ENCODE results near the gene IL4. TPM values are rescaled to one million over a fixed set of nuclear protein-coding genes. Genes with fewer than 3 reads are reported as not detected.

Gene IL4
- not detected in 2 replicates for total RNA-seq

DNA sequence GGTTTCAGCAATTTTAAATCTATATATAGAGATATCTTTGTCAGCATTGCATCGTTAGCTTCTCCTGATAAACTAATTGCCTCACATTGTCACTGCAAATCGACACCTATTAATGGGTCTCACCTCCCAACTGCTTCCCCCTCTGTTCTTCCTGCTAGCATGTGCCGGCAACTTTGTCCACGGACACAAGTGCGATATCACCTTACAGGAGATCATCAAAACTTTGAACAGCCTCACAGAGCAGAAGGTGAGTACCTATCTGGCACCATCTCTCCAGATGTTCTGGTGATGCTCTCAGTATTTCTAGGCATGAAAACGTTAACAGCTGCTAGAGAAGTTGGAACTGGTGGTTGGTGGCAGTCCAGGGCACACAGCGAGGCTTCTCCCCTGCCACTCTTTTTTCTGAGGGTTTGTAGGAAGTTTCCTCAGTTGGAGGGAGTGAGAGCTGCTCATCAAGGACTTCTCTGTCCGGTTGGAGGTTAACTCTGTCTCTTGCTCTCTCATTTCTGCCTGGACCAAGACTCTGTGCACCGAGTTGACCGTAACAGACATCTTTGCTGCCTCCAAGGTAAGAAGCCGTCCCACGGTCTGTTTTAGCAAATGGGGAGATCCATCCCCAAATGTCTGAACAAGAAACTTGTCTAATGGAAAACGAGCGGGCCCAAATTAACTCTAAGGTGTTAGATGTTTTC lies at the start of gene IL4:
TSS of gene IL4 (plus strand) at position 51 of the 692 bp plus-strand sequence. CDS start at position 113, 62 bp downstream.

DNA sequence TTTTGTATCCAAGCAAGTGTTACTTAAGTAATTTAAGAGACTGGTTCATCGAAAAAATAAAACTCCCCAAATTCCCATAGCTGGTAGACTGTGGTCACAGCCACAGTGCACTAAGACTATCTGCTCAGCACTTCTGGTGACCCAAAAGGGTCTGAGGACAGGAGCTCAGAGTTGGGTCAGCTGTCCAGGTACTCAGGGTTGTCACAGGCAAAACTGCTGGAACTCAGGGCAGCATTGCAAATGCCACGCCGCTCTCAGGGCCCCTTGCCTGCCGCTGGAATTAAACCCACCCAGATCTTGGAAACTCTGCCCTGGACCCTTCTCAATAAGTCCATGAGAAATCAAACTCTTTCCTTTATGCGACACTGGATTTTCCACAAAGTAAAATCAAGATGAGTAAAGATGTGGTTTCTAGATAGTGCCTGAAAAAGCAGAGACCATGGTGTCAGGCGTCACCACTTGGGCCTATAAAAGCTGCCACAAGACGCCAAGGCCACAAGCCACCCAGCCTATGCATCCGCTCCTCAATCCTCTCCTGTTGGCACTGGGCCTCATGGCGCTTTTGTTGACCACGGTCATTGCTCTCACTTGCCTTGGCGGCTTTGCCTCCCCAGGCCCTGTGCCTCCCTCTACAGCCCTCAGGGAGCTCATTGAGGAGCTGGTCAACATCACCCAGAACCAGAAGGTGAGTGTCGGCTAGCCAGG lies 16.0 kb upstream of the IL4 start, which contains the start of gene IL13:
TSS of gene IL13 (plus strand) at position 498 of the 705 bp plus-strand sequence. CDS start at position 512, 14 bp downstream.

Other genes with a start within 250 kb of the IL4 start
- 6.4 and 10.1 TPM in 2 replicates for gene IRF1, start 183.2 kb upstream of the IL4 start, total RNA-seq
- not detected in 2 replicates for gene IL5, start 130.5 kb upstream of the IL4 start, total RNA-seq
- 13.8 and 30.0 TPM in 2 replicates for gene RAD50, start 117.0 kb upstream of the IL4 start, total RNA-seq
- not detected in 2 replicates for gene IL13, start 15.8 kb upstream of the IL4 start, total RNA-seq
- 10.4 and 13.2 TPM in 2 replicates for gene KIF3A, start 63.6 kb downstream of the IL4 start, total RNA-seq
- not detected in 2 replicates for gene CCNI2, start 73.4 kb downstream of the IL4 start, total RNA-seq
- gene SEPTIN8, start 103.2 kb downstream of the IL4 start, total RNA-seq = 44.6 and 61.6 TPM in 2 replicates
- not detected in 2 replicates for gene SOWAHA, start 139.3 kb downstream of the IL4 start, total RNA-seq
- 4.2 and 4.3 TPM in 2 replicates for gene SHROOM1, start 156.7 kb downstream of the IL4 start, total RNA-seq
- gene GDF9, start 192.5 kb downstream of the IL4 start, total RNA-seq = under 0.01 and 0.09 TPM in 2 replicates
- gene UQCRQ, start 192.7 kb downstream of the IL4 start, total RNA-seq = 84.6 and 115 TPM in 2 replicates
- gene LEAP2, start 199.7 kb downstream of the IL4 start, total RNA-seq = 0.09 and 0.19 TPM in 2 replicates